ENCODE measurements around the gene ING3. TPM values are rescaled to one million over a fixed set of nuclear protein-coding genes. Genes with fewer than 3 reads are reported as not detected.

ING3 gene
- total and polyA plus RNA-seq, 9 of the 15 experiments (the other 6 are each of a cell fraction or from before 2014, with no cell fraction given): 22.8 to 233 (median 50.4) TPM

DNA sequence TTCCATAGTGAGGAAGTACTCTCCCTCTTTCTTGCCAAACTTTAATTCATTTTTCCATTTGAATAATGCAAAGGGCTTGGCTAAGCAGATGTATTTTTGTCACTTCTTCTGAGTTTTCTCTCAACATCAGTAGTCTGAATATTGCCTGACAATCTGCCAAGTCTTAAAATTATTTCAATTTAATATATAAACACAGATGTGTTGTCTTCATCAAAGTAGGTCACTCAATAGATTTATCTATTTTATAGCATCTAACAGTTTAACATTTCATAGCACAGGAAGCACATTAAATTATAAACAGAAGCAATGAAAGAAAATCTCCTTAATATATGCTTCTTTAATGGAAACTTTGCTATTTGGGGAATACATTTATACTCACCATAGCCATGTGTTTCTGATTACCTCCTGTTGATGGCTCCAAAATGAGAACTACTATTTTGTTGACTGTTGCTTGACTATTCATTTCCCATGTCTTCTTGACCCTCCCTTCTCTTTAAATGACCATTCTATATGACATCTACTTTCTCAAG is 42.5 kb downstream of the ING3 start (continued):
- TF ChIP-seq, protein P1, sequence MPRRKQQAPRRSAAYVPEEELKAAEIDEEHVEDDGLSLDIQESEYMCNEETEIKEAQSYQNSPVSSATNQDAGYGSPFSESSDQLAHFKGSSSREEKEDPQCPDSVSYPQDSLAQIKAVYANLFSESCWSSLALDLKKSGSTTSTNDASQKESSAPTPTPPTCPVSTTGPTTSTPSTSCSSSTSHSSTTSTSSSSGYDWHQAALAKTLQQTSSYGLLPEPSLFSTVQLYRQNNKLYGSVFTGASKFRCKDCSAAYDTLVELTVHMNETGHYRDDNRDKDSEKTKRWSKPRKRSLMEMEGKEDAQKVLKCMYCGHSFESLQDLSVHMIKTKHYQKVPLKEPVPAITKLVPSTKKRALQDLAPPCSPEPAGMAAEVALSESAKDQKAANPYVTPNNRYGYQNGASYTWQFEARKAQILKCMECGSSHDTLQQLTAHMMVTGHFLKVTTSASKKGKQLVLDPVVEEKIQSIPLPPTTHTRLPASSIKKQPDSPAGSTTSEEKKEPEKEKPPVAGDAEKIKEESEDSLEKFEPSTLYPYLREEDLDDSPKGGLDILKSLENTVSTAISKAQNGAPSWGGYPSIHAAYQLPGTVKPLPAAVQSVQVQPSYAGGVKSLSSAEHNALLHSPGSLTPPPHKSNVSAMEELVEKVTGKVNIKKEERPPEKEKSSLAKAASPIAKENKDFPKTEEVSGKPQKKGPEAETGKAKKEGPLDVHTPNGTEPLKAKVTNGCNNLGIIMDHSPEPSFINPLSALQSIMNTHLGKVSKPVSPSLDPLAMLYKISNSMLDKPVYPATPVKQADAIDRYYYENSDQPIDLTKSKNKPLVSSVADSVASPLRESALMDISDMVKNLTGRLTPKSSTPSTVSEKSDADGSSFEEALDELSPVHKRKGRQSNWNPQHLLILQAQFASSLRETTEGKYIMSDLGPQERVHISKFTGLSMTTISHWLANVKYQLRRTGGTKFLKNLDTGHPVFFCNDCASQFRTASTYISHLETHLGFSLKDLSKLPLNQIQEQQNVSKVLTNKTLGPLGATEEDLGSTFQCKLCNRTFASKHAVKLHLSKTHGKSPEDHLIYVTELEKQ (CRISPR knock-in tag; IDR thresholded peaks at IDR 0.05): no peak
- TF ChIP-seq GATA2 (CRISPR knock-in tag; IDR thresholded peaks at IDR 0.05): no peak
- no peak for TF ChIP-seq ID3 (CRISPR knock-in tag; IDR thresholded peaks at IDR 0.05)
- TF ChIP-seq ID3 (tag; IDR thresholded peaks at IDR 0.05): no peak
- TF ChIP-seq TBL1XR1 (IDR thresholded peaks at IDR 0.05; ENCODE audit: low read length in 2 of 2): peak in 1 of 2 experiments; percentile 7; a peak in 1 of 4 replicates
- no peak for TF ChIP-seq SIN3B (IDR thresholded peaks at IDR 0.05; ENCODE audit: low read depth)
- TF ChIP-seq ZNF79 (CRISPR knock-in tag; IDR thresholded peaks at IDR 0.05; ENCODE audit: low read depth): no peak
- TF ChIP-seq NFE2L1 (tag; IDR thresholded peaks at IDR 0.05; ENCODE audit: borderline replicate concordance, low read depth): no peak
- TF ChIP-seq HDAC6 (IDR thresholded peaks at IDR 0.05; ENCODE audit: low read depth, low read length): no peak
- no peak for TF ChIP-seq CREB1 (IDR thresholded peaks at IDR 0.05)
- TF ChIP-seq CREB1 (CRISPR knock-in tag; IDR thresholded peaks at IDR 0.05): no peak
- TF ChIP-seq FOXM1 (IDR thresholded peaks at IDR 0.05; ENCODE audit: low read depth): no peak
- no peak for TF ChIP-seq FOXM1 (CRISPR knock-in tag; IDR thresholded peaks at IDR 0.05; ENCODE audit: low read depth)
